Type B pancreatic cell (in vitro differentiated cells): ENCODE data around the gene C4orf50. TPM values are rescaled to one million over a fixed set of nuclear protein-coding genes. Genes with fewer than 3 reads are reported as not detected.

Source experiments
- DNase-seq: peaks from one replicate; pipeline ENCODE4 v3.0.0; 2021; ENCODE audit warnings: mixed read lengths; ENCODE audit not compliant: unreplicated experiment; ENCODE audit errors: extremely low spot score
- H3K27ac Mint-ChIP-seq: 2 replicates; pipeline ENCODE4 v1.8.0; 2021; ENCODE audit warnings: mild to moderate bottlenecking, mixed read lengths
- H3K27me3 Mint-ChIP-seq: 2 replicates; pipeline ENCODE4 v1.8.0; 2021; ENCODE audit warnings: mixed read lengths
- H3K36me3 Mint-ChIP-seq: 2 replicates; pipeline ENCODE4 v1.8.0; 2021; ENCODE audit warnings: mixed read lengths
- H3K4me1 Mint-ChIP-seq: one replicate; pipeline ENCODE4 v1.8.0; 2021; ENCODE audit warnings: mixed read lengths; ENCODE audit not compliant: unreplicated experiment
- H3K4me3 Mint-ChIP-seq: 2 replicates; pipeline ENCODE4 v1.8.0; 2021; ENCODE audit warnings: mild to moderate bottlenecking, mixed read lengths
- H3K9me3 Mint-ChIP-seq: 2 replicates; pipeline ENCODE4 v1.8.0; 2021; ENCODE audit warnings: mixed read lengths
- CTCF ChIP-seq: fragments of 200-600 bp; sonication (generic); conservative IDR thresholded peaks from 2 replicates; pipeline ENCODE4 v1.5.0; 2021; ENCODE audit warnings: antibody characterized with exemption, mild to moderate bottlenecking
- total RNA-seq: library from RNA; stranded (reverse); gene quantifications from 2 replicates; pipeline ENCODE4 v1.2.1, GENCODE V29; 2021; ENCODE audit warnings: low replicate concordance

Gene C4orf50
- total RNA-seq, 1 donor from 2014 or later: 0.19 TPM

- no peak overlapping the region for H3K27ac Mint-ChIP-seq
- H3K4me1 Mint-ChIP-seq: peaks cover 4% of the 10 kb centered on the region
- no peak overlapping the region for H3K4me3 Mint-ChIP-seq
- DNase-seq: no peak
- no peaks in the 10 kb centered on the region for H3K9me3 Mint-ChIP-seq
- TF ChIP-seq CTCF: no peak
- H3K36me3 Mint-ChIP-seq: no peaks in the 10 kb centered on the region
- H3K27me3 Mint-ChIP-seq: peaks cover 72% of the 10 kb centered on the region
Observed at GRCh38 chr4:5930876-5931275, 87.4 kb downstream of the C4orf50 start.

GRCh38 chr4:5930456-5930855, 87.8 kb downstream of the C4orf50 start:
- DNase-seq: no peak
- H3K27ac Mint-ChIP-seq: no peak overlapping the region
- no peaks in the 10 kb centered on the region for H3K9me3 Mint-ChIP-seq
- no peak for TF ChIP-seq CTCF
- H3K4me3 Mint-ChIP-seq: no peak overlapping the region
- peaks cover 72% of the 10 kb centered on the region for H3K27me3 Mint-ChIP-seq
- no peaks in the 10 kb centered on the region for H3K36me3 Mint-ChIP-seq
- peaks cover 4% of the 10 kb centered on the region for H3K4me1 Mint-ChIP-seq

- Mint-ChIP-seq H3K36me3 (no peaks in the 10 kb centered on the region), H3K27me3 (peaks cover 64% of the 10 kb centered on the region), H3K9me3 (no peaks in the 10 kb centered on the region), H3K4me3 (no peak overlapping the region), H3K27ac (no peak overlapping the region), H3K4me1 (peaks cover 4% of the 10 kb centered on the region)
- DNase-seq: no peak
- no peak for TF ChIP-seq CTCF
Observed at GRCh38 chr4:5928844-5929420, 89.3 kb downstream of the C4orf50 start.

- Mint-ChIP-seq H3K27ac (no peak overlapping the region), H3K4me3 (no peak overlapping the region), H3K27me3 (peaks cover 62% of the 10 kb centered on the region), H3K9me3 (no peaks in the 10 kb centered on the region), H3K36me3 (no peaks in the 10 kb centered on the region), H3K4me1 (peaks cover 4% of the 10 kb centered on the region)
- DNase-seq: no peak
- no peak for TF ChIP-seq CTCF
Observed at GRCh38 chr4:5928274-5928673, 90.0 kb downstream of the C4orf50 start.

- Mint-ChIP-seq H3K4me1 (peaks cover 4% of the 10 kb centered on the region), H3K4me3 (no peak overlapping the region), H3K27me3 (peaks cover 62% of the 10 kb centered on the region), H3K36me3 (no peaks in the 10 kb centered on the region), H3K9me3 (no peaks in the 10 kb centered on the region), H3K27ac (no peak overlapping the region)
- DNase-seq: no peak
- no peak for TF ChIP-seq CTCF
Observed at GRCh38 chr4:5927747-5928146, 90.5 kb downstream of the C4orf50 start.

GRCh38 chr4:5927116-5927515, 91.1 kb downstream of the C4orf50 start:
- Mint-ChIP-seq H3K4me1 (peaks cover 4% of the 10 kb centered on the region), H3K4me3 (no peak overlapping the region), H3K9me3 (no peaks in the 10 kb centered on the region), H3K27me3 (peaks cover 68% of the 10 kb centered on the region), H3K36me3 (no peaks in the 10 kb centered on the region), H3K27ac (no peak overlapping the region)
- no peak for DNase-seq
- no peak for TF ChIP-seq CTCF
